Rectal smooth muscle tissue (tissue), 1 donor: ENCODE measurements around the gene POU2F2.

Experiments used
- H3K27ac ChIP-seq: one replicate; pipeline ENCODE4 v1.7.0; 2013; ENCODE audit warnings: low read depth, low read length, inconsistent platforms
- H3K27me3 ChIP-seq: one replicate; pipeline ENCODE4 v1.7.0; 2013; ENCODE audit warnings: low read length; ENCODE audit not compliant: control insufficient read depth, insufficient read depth
- H3K36me3 ChIP-seq: one replicate; pipeline ENCODE4 v1.7.0; 2013; ENCODE audit warnings: low read length; ENCODE audit not compliant: control insufficient read depth, insufficient read depth
- H3K4me1 ChIP-seq: one replicate; pipeline ENCODE4 v1.7.0; 2013; ENCODE audit warnings: low read length; ENCODE audit not compliant: control insufficient read depth, insufficient read depth
- H3K4me3 ChIP-seq: one replicate; pipeline ENCODE4 v1.7.0; 2013; ENCODE audit warnings: low read length
- H3K9ac ChIP-seq: one replicate; pipeline ENCODE4 v1.7.0; 2013; ENCODE audit warnings: low read length

The POU2F2 gene

DNA sequence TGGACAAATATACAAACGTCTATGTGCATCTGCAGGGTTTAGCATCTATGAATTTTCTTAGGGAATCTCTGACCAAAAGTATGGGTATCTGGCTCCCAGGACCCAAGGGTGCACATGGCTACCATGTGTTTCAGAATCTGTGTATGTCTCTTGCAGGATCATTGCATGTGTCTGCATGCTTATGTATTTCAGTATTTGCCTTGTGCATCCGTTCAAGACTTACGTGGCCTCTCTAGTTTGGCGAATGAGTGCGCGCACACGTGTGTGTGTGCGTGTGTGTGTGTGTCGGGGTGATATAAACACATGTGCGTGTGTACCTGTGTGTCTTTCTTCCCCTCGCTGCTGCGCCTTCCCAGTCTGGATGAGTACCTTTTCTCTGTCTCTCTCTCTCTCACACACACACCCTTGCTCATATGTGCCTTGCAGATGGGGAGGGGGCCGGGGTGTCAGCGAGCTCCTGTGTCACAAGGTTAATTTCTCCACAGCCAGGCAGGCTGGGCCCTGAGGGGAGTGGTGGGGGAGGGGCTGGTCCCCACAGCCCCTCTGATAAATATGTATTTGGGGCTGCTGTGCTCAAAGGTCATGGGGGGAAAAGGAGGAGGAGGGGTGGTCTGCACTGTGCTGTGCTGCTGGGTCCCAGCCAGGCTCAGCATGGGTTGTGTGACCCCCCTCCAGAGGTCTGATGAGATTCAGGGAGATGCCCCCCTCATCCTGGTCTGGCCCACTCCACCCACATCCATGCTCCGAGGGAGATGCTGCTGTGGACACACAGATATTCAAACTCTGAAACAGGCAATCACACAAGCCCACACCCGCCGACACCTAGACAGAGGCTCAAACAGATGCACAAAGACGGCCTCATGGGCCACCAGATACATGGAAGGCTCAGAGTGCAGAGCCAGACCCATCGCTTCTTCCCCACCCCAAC is 37.5 kb upstream of the POU2F2 start:
- Histone ChIP-seq H3K4me1 (no peaks in the 10 kb centered on the region), H3K27ac (no peak overlapping the region), H3K27me3 (peaks cover 9% of the 10 kb centered on the region), H3K9ac (no peak overlapping the region), H3K4me3 (no peak overlapping the region), H3K36me3 (no peaks in the 10 kb centered on the region)

DNA sequence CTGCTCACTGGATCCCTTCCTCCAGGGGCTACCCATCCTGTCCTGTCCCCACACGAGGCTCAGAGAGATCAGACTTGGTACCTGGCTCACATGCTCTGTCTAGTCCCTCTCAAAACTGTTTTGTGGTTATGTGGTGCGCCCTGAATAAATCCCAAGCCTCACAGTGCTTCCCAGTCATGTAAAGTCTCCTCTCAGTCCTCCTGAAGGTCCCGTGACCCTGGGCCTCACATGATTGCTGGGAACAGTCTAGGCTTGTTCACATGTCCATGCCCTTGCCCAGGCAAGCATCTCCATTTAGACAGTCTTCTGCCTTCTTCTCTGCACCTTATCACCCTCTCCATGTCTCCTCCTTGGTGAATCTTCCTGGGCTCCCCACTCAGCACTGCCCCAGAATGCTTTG is 36.0 kb upstream of the POU2F2 start:
- Histone ChIP-seq H3K27ac (no peak overlapping the region), H3K27me3 (peaks cover 5% of the 10 kb centered on the region), H3K9ac (no peak overlapping the region)

DNA sequence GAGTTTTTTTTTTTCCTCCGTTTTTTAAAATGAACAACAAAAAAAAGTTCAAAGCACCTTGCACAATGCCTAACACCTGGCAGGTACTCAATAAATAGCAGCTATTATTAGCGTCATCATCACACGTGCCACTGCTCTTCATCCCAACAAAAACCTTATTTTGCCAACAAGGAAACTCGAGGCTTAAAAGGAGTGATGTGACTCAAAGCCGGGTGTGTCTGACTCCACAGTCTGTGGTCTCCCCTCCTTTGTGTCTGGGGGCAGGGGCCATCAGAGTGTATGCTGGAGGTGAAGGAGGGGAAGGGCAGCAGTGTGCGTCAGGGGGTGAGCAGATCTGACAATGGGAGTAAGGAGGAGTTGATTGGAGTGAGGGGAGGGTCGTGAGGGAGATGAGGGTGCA is 34.1 kb upstream of the POU2F2 start:
- no peaks in the 10 kb centered on the region for H3K36me3 ChIP-seq
- no peaks in the 10 kb centered on the region for H3K4me1 ChIP-seq
- H3K9ac ChIP-seq, result no peak overlapping the region
- H3K27me3 ChIP-seq, result peaks cover 5% of the 10 kb centered on the region
- H3K4me3 ChIP-seq, result no peak overlapping the region
- H3K27ac ChIP-seq, result no peak overlapping the region

More for the DNA sequence above, 36.0 kb upstream of the POU2F2 start:
- no peaks in the 10 kb centered on the region for H3K36me3 ChIP-seq
- H3K4me1 ChIP-seq, result no peaks in the 10 kb centered on the region
- no peak overlapping the region for H3K4me3 ChIP-seq

DNA sequence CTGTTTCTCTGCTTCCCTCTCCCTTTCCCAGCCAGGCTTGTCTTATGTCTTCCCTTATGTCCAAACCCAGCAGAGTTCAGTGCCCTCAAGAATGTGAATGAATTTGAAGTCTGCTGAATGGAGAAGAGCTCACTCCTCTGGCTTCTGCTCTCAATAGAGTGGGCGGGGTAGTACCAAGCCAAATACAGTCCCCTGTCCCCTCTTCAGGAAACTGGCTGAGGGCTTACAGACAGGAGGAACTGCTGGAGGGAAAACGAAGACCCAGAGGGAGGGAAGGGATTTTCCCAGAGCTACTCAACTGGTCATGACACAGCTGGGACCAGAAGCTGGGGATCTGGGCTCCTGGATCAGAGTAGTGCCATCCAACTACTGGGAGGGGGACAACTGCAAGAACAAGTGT is 32.9 kb upstream of the POU2F2 start:
- H3K4me1 ChIP-seq, result no peaks in the 10 kb centered on the region
- no peak overlapping the region for H3K9ac ChIP-seq
- no peaks in the 10 kb centered on the region for H3K36me3 ChIP-seq
- no peak overlapping the region for H3K4me3 ChIP-seq
- H3K27ac ChIP-seq, result no peak overlapping the region
- peaks cover 5% of the 10 kb centered on the region for H3K27me3 ChIP-seq

DNA sequence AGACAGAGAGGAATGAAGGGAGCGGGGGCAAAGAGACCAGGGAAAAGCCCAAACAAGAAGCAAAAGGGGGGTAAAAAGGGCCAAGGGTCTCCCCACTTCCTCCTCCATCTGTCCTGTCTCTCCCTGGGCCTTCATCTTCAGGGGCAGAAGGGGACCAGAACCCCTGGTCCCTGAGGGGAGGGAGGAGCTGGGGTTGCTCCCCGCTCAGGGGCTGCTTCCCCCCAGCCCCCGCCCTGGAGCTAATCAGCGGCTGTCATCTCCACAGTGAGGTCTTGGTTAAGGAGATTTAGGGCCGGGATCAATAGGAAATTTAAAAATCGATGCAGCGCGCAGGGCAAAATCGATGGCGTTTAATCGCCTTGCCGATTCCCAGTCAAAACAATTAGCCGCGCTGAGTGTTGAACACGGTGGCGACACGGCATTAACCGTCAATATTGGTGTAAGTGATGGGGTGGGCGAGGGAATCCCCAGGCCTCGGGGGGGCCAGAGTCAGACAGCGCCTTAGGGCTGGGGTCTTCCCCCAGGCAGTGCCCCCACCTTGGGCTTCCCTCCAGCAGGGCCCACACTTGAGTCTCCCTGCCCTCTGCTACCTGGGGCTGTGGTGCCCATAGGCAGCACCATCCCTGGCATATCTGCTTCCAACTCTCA is 29.5 kb upstream of the POU2F2 start:
- no peak overlapping the region for H3K4me3 ChIP-seq
- H3K4me1 ChIP-seq, result no peaks in the 10 kb centered on the region
- H3K36me3 ChIP-seq, result no peaks in the 10 kb centered on the region
- H3K27ac ChIP-seq, result no peak overlapping the region
- H3K9ac ChIP-seq, result no peak overlapping the region
- H3K27me3 ChIP-seq, result peaks cover 3% of the 10 kb centered on the region

DNA sequence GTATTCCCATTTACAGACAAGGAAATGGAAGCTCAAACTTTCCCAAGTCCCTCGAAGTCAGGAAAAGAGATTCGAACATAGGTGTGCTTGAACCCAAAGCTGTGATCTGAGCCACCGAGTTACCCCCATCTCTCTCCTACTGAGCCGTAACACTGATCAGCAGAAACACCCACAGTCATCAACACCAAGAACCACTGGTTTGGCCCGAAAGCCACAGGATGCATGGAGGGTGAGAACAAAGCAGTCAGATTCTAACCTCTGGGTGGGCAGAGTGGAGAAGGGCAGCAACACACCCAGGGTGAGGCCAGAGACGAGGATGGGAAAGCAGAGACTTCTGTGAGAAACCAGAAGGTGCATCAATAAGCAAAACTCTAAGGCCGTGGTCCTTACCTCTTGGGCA is 27.7 kb upstream of the POU2F2 start:
- no peaks in the 10 kb centered on the region for H3K4me1 ChIP-seq
- no peaks in the 10 kb centered on the region for H3K36me3 ChIP-seq
- peaks cover 4% of the 10 kb centered on the region for H3K27me3 ChIP-seq
- no peak overlapping the region for H3K9ac ChIP-seq
- H3K27ac ChIP-seq, result no peak overlapping the region
- H3K4me3 ChIP-seq, result no peak overlapping the region

DNA sequence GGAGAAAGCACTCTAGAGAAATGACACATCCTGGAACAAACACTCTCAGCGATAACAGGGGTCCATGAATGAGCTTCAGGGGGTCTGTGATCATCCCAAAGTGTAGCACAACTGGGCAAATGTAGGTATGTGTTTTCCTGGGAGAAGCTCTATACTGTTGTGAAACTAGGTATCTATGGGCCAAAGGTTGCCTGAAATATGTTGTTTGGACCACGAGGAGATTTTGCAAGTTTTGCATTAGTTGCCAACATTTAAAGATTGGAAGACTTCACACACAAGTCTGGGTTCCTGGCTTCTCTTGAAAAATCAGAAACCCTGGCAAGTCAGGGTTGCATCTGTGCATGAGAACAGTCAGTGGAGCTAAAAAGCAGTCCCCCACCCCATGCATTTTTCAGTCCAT is 26.7 kb upstream of the POU2F2 start:
- no peaks in the 10 kb centered on the region for H3K36me3 ChIP-seq
- H3K27me3 ChIP-seq, result peaks cover 8% of the 10 kb centered on the region
- no peaks in the 10 kb centered on the region for H3K4me1 ChIP-seq
- no peak overlapping the region for H3K9ac ChIP-seq
- H3K4me3 ChIP-seq, result no peak overlapping the region
- H3K27ac ChIP-seq, result no peak overlapping the region

DNA sequence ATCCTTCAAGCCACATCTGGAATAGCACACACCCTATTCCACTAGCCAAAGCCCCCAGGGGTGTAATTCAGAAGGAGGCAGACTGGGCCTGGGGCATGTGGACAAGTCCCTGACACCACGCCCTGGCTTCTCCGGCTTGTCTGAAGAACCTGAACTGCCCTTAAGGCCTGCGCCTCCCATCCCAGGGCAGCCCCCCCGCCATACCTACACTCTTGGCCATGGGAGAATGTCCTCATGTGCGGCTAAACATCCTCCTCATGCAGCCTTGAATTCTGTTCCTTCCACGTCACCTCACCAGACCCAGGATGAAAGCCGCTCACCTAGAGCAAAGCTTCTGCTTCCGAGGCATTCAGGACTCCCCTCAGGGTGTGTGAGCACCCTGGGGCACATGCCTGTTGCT is 24.3 kb upstream of the POU2F2 start:
- H3K27me3 ChIP-seq, result peaks cover 25% of the 10 kb centered on the region
- H3K4me1 ChIP-seq, result no peaks in the 10 kb centered on the region
- H3K36me3 ChIP-seq, result no peaks in the 10 kb centered on the region
- no peak overlapping the region for H3K27ac ChIP-seq
- no peak overlapping the region for H3K4me3 ChIP-seq
- no peak overlapping the region for H3K9ac ChIP-seq

DNA sequence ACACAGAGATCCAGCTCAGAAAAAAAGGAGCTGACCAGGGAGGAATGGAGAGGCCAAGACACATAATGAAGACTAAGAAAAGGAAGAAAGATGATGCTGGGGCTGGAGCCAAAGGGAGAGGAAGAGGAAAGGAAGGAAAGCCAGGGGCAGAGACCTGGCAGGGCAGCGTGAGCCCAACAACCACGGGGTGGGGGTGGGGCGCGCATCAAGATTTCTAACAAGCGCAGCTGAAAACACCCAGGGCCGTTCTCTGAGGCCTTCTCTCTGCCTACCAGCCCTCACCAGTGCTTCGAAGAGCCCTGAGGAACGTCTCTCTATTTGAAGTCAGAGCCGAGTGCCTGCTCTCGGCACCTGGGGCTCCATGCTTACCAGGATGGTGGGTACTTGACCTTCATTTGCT is 23.6 kb upstream of the POU2F2 start:
- H3K27ac ChIP-seq, result no peak overlapping the region
- no peaks in the 10 kb centered on the region for H3K36me3 ChIP-seq
- H3K4me3 ChIP-seq, result no peak overlapping the region
- no peak overlapping the region for H3K9ac ChIP-seq
- H3K27me3 ChIP-seq, result peaks cover 30% of the 10 kb centered on the region
- H3K4me1 ChIP-seq, result no peaks in the 10 kb centered on the region

DNA sequence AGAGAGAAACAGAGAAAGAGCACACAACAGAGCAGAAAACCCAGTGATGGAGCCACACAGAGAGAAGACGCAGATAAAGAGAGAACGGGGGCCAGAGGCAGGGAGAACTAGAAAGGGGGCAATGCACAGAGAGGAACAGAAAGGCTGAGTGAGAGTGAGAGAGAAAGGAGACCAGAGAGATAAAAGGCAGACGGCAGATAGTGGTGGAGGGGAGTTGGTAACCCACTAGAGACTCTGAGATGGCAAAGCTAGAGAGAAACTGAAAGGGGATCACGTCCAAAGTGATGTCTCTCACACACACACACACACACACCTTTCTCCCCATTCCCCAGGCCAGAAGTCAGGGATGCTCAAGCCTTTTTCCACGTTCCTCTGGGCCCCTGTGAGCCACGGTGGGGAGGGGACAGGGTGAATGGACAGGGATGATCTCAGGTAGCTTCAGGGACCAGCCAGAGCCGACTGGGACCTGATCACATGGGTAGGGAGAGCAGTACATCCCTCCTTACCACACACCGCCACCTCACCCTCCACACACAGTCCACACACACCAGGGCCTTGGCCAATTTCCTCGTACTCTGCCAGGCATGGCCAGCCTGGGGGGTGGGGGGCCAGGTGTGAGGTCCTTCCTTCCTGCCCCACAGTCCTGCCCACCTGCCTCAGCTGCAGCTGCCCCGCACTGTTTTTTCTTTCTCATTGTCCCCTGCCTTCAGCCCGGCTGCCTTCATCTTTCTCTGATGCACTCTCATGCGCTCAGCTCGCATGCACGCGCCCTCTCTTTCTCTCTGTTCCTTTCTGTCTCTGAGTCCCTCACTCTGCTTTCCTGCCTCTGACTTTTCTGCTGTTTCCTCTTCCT is 22.5 kb upstream of the POU2F2 start:
- H3K27me3 ChIP-seq, result peaks cover 31% of the 10 kb centered on the region

DNA sequence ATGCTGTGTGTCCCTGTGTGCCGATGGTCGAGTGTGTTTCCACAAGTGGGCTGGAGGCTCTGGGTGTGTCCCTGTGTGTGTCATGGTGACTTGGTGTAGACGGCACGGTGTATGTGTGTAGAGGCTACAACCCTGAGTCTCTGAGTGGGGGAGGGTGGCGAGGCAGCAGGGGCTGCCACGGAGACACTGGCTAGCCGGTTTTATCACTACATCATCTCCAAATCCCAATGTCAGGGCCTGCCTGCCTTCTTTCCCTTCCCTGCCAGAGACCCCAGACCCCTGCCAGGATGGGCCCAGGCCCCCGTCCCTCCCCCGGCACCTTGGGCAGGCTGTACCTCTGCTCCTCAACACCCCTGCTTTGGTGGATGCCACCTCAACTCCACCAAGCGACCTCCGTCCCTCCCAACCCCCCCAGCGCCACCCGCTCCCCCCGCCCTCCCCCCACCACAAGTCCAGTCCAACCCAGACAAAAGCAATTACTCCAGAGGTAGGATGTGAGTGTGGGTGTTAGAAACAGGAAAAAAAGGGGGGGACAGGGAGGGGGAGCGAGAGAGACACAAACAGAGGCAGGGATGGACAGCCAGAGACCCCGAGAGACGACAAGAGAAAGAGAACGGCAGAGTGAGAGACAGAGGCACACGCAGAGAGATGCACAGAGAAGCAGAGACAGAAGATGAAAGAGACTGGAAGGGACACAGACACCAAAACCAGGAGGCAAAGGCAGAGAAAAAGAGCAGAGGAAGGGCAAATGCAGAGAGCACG is 21.6 kb upstream of the POU2F2 start:
- Histone ChIP-seq H3K4me3 (no peak overlapping the region), H3K4me1 (no peaks in the 10 kb centered on the region), H3K27me3 (peaks cover 36% of the 10 kb centered on the region), H3K36me3 (no peaks in the 10 kb centered on the region), H3K9ac (no peak overlapping the region), H3K27ac (no peak overlapping the region)

More for the DNA sequence above, 22.5 kb upstream of the POU2F2 start:
- no peak overlapping the region for H3K27ac ChIP-seq
- no peak overlapping the region for H3K4me3 ChIP-seq
- H3K4me1 ChIP-seq, result no peaks in the 10 kb centered on the region
- H3K9ac ChIP-seq, result no peak overlapping the region
- no peaks in the 10 kb centered on the region for H3K36me3 ChIP-seq
